ENCODE data around the gene SUGP2.

Gene SUGP2

GRCh38 chr19:18948976-18949356, 84.4 kb downstream of the SUGP2 start:
- H3K4me3 ChIP-seq (ENCODE audit: low read depth, low read length): no peak overlapping the region
- TF ChIP-seq CTCF (IDR thresholded peaks at IDR 0.05; ENCODE audit: low read depth, low read length): no peak

GRCh38 chr19:18948075-18948975, 85.0 kb downstream of the SUGP2 start:
- TF ChIP-seq CTCF (IDR thresholded peaks at IDR 0.05; ENCODE audit: low read depth, low read length): no peak

GRCh38 chr19:18946918-18947317, 86.4 kb downstream of the SUGP2 start:
- no peak for TF ChIP-seq CTCF (IDR thresholded peaks at IDR 0.05; ENCODE audit: low read depth, low read length)
- H3K4me3 ChIP-seq (ENCODE audit: low read depth, low read length): no peak overlapping the region

More at GRCh38 chr19:18948075-18948975, 85.0 kb downstream of the SUGP2 start:
- H3K4me3 ChIP-seq (ENCODE audit: low read depth, low read length): no peak overlapping the region

- no peak for TF ChIP-seq CTCF (IDR thresholded peaks at IDR 0.05; ENCODE audit: low read depth, low read length)
- H3K4me3 ChIP-seq (ENCODE audit: low read depth, low read length): no peak overlapping the region
Observed at GRCh38 chr19:18946335-18946734, 87.0 kb downstream of the SUGP2 start.

GRCh38 chr19:18945297-18945696, 88.0 kb downstream of the SUGP2 start:
- no peak overlapping the region for H3K4me3 ChIP-seq (ENCODE audit: low read depth, low read length)
- no peak for TF ChIP-seq CTCF (IDR thresholded peaks at IDR 0.05; ENCODE audit: low read depth, low read length)

- no peak for TF ChIP-seq CTCF (IDR thresholded peaks at IDR 0.05; ENCODE audit: low read depth, low read length)
Observed at GRCh38 chr19:18943465-18943864, 89.9 kb downstream of the SUGP2 start.

GRCh38 chr19:18942692-18943091, 90.6 kb downstream of the SUGP2 start:
- TF ChIP-seq CTCF (IDR thresholded peaks at IDR 0.05; ENCODE audit: low read depth, low read length): no peak
- no peak overlapping the region for H3K4me3 ChIP-seq (ENCODE audit: low read depth, low read length)

More at GRCh38 chr19:18943465-18943864, 89.9 kb downstream of the SUGP2 start:
- no peak overlapping the region for H3K4me3 ChIP-seq (ENCODE audit: low read depth, low read length)
